IPS DF 6.9 (cell line): ENCODE data around the gene LINC01488.

Experiments used
- DNase-seq: peaks from one replicate; pipeline ENCODE4 v3.0.0-alpha.2; 2013; ENCODE audit warnings: low read depth, low spot score
- H3K27ac ChIP-seq: one replicate; pipeline ENCODE4 v1.5.1; 2013; ENCODE audit warnings: low read length, control low read depth
- H3K27me3 ChIP-seq: 2 replicates; pipeline ENCODE4 v1.6.1; 2013; ENCODE audit warnings: mild to moderate bottlenecking, low read length; ENCODE audit not compliant: control insufficient read depth, insufficient read depth
- H3K36me3 ChIP-seq: 2 replicates; pipeline ENCODE4 v1.6.1; 2013; ENCODE audit warnings: low read length; ENCODE audit not compliant: control insufficient read depth, insufficient read depth
- H3K4me1 ChIP-seq: 2 replicates; pipeline ENCODE4 v1.6.1; 2013; ENCODE audit warnings: low read length; ENCODE audit not compliant: control insufficient read depth, insufficient read depth
- H3K4me3 ChIP-seq: 2 replicates; pipeline ENCODE4 v1.5.1; 2013; ENCODE audit warnings: mild to moderate bottlenecking, low read length
- H3K9me3 ChIP-seq: 2 replicates; pipeline ENCODE4 v1.6.1; 2013; ENCODE audit warnings: low read length, inconsistent platforms; ENCODE audit not compliant: control insufficient read depth, insufficient read depth
- WGBS: extraction: QIAGEN DNeasy Blood & Tissue Kit; methylation state at CpG from one replicate; pipeline ENCODE4 v1.1.7; 2013; ENCODE audit warnings: mixed read lengths, missing lambda C conversion rate; ENCODE audit not compliant: insufficient read length, insufficient coverage; 5-methylcytosine and 5-hydroxymethylcytosine counted together

The LINC01488 gene

DNA sequence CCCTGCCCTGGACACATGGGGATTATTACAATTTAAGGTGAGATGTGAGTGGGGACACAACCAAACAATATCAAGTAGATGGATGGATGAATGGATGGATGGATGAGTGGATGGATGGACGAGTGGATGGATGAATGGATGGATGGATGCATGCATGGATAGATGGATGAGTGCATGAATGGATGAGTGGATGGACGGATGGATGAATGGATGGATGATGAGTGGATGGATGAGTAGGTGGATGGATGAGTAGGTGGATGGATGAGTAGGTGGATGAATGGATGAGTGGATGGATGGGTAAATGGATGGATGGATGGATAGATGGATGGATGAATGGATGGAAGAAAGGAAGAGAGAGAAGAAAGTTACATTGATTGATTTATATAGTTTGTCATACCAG is 859 bp downstream of the LINC01488 start:
- no peak for DNase-seq
- H3K27ac ChIP-seq = no peak overlapping the region
- H3K36me3 ChIP-seq = no peaks in the 10 kb centered on the region; the same call in 1 of the 2 replicates
- no peaks in the 10 kb centered on the region for H3K9me3 ChIP-seq
- H3K4me1 ChIP-seq = peaks cover 4% of the 10 kb centered on the region; the same call in 1 of the 2 replicates
- no CpG with 5 or more reads among the region's 2 CpGs for WGBS
- no peak overlapping the region for H3K4me3 ChIP-seq
- H3K27me3 ChIP-seq = no peaks in the 10 kb centered on the region

DNA sequence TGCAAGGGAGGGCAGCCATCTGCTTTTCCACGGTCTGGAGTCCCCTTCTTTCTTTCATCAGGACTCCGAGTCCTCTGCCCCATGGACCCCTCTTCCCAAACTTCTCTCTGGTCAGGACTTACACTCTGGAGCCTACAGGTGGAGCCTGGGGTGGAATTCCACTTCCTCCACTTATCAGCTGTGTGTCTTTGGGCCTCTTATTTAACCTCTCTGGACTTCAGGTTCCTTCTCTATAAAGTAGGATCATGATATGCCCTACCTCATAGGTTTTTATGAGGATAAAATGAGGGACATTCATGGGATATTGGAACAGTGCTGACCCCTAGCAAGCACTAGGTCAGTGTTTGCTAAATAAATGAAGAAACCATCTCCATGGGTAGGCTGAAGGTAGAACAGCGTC is 1.7 kb downstream of the LINC01488 start:
- peaks cover 4% of the 10 kb centered on the region; the same call in 1 of the 2 replicates for H3K4me1 ChIP-seq
- no peak overlapping the region for H3K27ac ChIP-seq
- DNase-seq = no peak
- no peaks in the 10 kb centered on the region; the same call in 1 of the 2 replicates for H3K36me3 ChIP-seq
- no peak overlapping the region for H3K4me3 ChIP-seq
- no peaks in the 10 kb centered on the region for H3K9me3 ChIP-seq
- WGBS = no CpG with 5 or more reads among the region's 3 CpGs
- no peaks in the 10 kb centered on the region for H3K27me3 ChIP-seq

DNA sequence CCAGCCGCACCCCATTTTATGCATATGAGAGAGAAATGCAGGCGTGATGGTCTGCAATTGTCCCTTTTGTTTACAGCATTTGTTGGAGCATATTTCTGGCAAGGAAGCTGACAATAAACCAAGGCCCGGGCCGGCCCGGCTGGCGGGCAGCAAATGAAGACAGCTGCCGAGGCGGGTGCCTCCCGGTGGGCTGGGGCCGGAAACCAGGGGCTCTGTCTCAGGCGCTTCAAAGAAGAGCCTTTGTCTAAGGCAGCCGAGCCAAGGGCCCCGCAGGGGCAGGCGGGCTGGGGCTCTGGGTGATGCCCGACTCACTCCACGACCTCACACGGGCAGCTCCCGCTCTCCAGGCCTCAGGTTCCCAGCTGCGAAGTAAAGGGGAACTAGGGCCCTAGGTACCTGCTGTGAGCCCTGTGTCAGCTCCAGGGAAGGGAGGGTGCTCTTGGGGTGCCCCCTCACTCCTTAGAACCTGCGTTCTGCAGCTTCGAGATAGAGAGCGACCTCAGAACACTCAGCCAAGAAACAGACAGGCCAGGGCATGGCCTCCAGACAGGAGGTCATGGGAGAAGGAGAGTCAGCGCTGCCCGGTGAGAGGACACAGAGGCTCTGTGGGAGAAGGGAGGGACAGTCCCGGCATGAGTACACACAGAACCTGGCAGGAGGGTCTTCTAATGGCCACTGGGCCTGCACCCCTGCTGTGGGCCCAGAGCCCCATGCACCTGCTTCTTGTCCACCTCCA is 2.4 kb downstream of the LINC01488 start:
- Histone ChIP-seq H3K9me3 (no peaks in the 10 kb centered on the region), H3K27me3 (no peaks in the 10 kb centered on the region), H3K4me3 (no peak overlapping the region), H3K36me3 (no peaks in the 10 kb centered on the region; the same call in 1 of the 2 replicates), H3K27ac (no peak overlapping the region), H3K4me1 (peaks cover 4% of the 10 kb centered on the region; the same call in 1 of the 2 replicates)
- no peak for DNase-seq
- WGBS = no CpG with 5 or more reads among the region's 25 CpGs

DNA sequence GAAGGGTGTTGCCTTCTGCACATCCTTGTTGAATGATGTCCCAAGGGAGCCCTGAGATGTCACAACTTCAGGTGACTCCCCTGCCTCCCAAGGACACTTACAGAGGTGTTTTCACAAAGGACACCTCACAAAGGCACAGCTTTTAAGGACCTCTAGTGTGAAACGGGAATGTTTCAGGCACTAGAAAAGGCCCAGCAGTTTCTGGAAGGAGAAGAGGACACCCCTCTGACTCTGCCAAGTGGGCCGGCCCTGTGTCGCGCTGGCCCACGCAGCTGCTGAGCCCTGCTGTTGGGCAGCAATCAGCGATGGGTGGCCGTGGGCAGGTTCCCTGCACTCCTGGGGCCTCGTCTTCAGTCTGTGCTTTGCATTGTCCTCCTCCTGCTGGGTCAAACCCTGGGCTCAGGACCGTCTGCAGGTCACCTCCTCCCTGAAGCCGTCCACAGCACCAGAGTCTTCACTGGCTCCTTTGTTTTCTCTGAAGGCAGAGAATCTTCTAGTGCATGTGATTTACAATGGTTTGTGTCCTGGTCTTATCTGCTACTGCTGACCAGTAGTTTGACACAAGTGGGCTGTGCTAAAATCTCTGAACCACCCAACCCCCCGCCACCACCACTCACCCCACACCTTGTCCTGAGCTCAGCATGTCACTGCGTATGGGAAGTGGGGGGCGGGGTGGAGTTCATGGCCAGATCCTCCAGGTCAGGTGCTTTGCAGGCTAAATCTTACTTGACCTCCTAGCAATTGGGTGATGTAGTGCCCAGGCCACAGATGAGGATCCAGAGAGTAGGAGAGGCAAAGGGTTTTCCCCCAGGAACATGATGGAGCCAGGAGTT is 3.2 kb downstream of the LINC01488 start:
- H3K9me3 ChIP-seq = no peaks in the 10 kb centered on the region
- no peak for DNase-seq
- no peaks in the 10 kb centered on the region for H3K27me3 ChIP-seq
- H3K36me3 ChIP-seq = no peaks in the 10 kb centered on the region; the same call in 1 of the 2 replicates
- no peak overlapping the region for H3K4me3 ChIP-seq
- WGBS = no CpG with 5 or more reads among the region's 13 CpGs
- no peak overlapping the region for H3K27ac ChIP-seq
- H3K4me1 ChIP-seq = peaks cover 4% of the 10 kb centered on the region; the same call in 1 of the 2 replicates

DNA sequence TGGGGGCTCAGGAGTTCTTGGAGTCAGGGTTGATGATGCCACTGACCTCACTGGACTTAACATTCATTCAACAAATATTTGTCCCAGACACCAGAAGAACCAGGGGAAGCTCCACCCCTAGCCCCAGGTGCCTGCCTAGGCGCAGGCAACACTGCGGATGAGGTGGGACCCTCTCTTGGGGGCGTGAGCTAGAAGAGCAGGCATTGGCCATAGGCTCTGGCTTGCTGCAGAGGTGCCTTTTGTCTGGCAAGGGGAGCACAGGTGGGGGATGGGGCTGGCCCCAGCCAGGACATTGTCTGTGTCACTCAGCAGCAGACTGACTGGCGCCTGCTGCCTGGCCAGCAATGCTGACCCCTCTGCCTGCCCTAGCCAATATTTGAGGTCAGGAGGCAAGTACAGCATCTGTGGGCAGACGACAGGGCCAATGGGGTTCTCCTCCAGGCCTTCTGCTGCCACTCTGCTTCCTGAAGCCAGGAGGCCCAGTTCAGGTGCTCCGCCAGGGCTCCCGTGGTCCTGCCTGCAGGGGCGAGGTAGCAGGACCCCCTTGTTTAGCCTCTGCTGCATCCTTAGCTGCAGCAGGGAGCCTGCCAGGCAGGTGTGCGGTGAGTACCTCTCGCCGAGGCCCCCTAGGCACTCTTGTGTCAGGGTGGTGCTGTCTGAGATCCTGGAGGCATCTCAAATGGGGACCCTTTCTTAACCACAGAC is 4.0 kb downstream of the LINC01488 start:
- Histone ChIP-seq H3K4me1 (peaks cover 4% of the 10 kb centered on the region; the same call in 1 of the 2 replicates), H3K27ac (no peak overlapping the region), H3K27me3 (no peaks in the 10 kb centered on the region), H3K4me3 (no peak overlapping the region), H3K36me3 (no peaks in the 10 kb centered on the region; the same call in 1 of the 2 replicates), H3K9me3 (no peaks in the 10 kb centered on the region)
- DNase-seq = no peak
- WGBS = no CpG with 5 or more reads among the region's 11 CpGs

DNA sequence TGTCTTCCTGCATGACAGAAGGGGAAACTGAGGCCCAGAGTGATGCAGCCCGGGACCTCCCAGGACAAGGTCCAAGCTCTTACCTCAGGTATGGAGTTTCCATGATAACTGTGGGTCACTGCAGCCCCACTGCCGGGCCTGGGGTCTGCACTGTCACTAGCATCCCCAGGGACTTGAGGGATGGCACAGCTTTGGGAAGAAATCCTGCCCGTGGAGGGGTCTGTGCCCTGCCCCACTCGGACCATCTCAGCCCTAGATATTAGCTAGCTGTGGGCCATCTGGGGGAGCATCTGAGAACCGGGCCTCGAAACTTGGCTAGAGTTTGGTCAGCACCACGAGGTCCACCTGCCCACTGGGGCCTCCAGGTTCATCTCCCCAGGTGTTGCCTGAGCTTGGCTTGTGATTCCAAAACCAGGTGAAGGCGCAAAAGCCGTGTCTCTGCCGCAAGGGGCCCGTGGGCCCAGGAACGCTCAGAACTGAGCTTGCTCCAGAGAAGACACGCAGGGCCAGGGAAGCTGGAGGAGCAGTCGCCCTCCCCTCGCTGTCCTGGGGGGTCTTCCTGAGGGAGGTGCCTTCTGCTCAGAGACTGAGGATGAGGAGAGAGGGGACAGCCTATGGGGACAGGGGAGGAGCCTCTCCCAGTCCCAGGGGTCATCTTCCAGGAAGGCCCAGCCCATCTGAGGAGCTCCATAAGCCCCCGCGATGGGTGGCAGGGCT is 4.8 kb downstream of the LINC01488 start:
- no CpG with 5 or more reads among the region's 17 CpGs for WGBS
- H3K27ac ChIP-seq = no peak overlapping the region

DNA sequence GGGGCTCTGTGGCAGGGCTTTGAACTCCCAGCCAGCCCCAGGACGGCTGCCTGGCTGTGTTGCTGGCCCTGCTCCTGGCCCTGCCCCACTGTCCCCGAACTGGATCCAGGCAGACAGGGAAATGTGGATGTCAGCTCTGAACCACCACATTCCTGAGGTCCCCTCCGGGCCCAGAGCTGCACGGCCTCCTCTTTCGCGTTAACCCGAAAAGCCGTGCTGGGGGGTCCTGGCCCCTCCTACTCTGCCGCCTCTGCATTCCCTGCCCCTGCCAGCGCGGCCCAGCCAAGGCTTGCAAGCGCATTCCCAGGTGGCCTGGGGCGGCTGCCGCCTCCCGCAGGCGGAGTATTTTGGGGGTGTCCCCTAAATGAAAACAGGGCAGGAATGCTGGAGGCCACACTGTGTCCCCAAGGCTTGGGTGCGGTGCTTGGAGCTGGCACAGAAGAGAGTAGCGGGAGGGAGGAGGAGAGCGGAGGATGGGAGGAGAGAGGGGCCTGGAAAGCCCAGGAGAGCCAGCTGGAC is 5.4 kb downstream of the LINC01488 start:
- DNase-seq = no peak
- Histone ChIP-seq H3K27ac (no peak overlapping the region), H3K4me3 (no peak overlapping the region), H3K36me3 (no peaks in the 10 kb centered on the region; the same call in 1 of the 2 replicates), H3K4me1 (peaks cover 4% of the 10 kb centered on the region; the same call in 1 of the 2 replicates), H3K9me3 (no peaks in the 10 kb centered on the region), H3K27me3 (no peaks in the 10 kb centered on the region)
- no CpG with 5 or more reads among the region's 19 CpGs for WGBS

More for the DNA sequence above, 4.8 kb downstream of the LINC01488 start:
- H3K27me3 ChIP-seq = no peaks in the 10 kb centered on the region
- no peak for DNase-seq
- no peak overlapping the region for H3K4me3 ChIP-seq
- H3K9me3 ChIP-seq = no peaks in the 10 kb centered on the region
- H3K4me1 ChIP-seq = peaks cover 4% of the 10 kb centered on the region; the same call in 1 of the 2 replicates
- H3K36me3 ChIP-seq = no peaks in the 10 kb centered on the region; the same call in 1 of the 2 replicates

DNA sequence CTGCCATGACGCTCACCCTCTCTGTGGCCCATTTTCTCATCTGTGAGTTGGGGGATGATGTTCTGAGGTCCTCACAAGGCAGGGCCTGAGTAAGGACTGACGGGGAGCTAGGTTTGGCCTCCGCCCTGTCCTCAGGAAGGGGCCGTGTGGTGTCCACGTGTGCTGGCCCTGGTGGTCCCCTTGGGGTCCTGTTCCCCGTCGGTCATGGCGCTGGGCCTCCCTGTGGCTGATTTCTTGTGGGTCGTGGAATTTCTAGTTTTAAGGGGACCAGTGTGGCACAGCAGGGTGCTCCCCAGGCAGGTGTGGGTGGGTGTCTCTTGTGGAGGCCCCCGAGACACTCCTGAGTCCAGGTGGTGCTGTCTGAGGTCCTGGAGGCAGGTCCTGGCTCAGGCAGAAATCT is 5.9 kb downstream of the LINC01488 start:
- no peak overlapping the region for H3K27ac ChIP-seq
- no peaks in the 10 kb centered on the region for H3K27me3 ChIP-seq
- no CpG with 5 or more reads among the region's 10 CpGs for WGBS

DNA sequence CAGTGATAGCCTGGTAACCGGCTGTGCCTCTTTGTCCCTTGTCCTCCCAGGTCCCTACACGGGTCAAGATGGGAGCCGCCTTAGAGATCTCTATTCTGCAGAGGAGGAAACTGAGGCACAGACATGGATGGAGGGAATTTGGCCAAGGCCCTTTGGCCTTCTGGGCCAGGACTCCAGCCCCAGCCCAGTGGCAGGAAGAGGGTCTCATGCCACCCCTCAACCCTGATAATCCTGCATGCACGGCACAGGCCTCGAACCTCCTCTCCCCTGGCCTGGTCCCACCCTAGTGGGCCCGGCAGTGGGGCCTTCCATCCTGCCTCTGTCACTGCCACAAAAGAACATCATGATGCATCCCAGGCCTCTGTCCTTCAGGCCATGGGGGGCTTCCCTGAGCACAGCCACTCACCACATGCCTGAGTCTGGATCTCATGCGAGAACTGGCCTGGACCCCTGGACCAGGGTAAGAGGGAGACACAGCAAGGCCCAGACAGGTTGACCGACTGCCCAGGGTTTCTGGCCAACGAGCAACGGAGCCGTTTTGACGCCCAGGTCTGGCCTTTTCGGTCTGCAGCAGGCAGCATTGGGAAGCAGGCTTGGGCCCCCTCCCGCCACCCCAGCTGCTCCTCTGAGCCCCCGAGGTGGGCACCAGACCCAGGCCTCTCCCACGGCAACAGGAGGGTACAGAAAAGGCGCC is 6.5 kb downstream of the LINC01488 start:
- Histone ChIP-seq H3K4me3 (no peak overlapping the region), H3K27me3 (no peaks in the 10 kb centered on the region), H3K36me3 (no peaks in the 10 kb centered on the region; the same call in 1 of the 2 replicates), H3K9me3 (no peaks in the 10 kb centered on the region), H3K4me1 (peaks cover 4% of the 10 kb centered on the region; the same call in 1 of the 2 replicates), H3K27ac (no peak overlapping the region)
- no CpG with 5 or more reads among the region's 17 CpGs for WGBS
- DNase-seq = no peak

More for the DNA sequence above, 5.9 kb downstream of the LINC01488 start:
- H3K9me3 ChIP-seq = no peaks in the 10 kb centered on the region
- no peaks in the 10 kb centered on the region; the same call in 1 of the 2 replicates for H3K36me3 ChIP-seq
- peaks cover 4% of the 10 kb centered on the region; the same call in 1 of the 2 replicates for H3K4me1 ChIP-seq
- DNase-seq = no peak
- H3K4me3 ChIP-seq = no peak overlapping the region
